ENCODE measurements around the gene TOM1L2.

DNA sequence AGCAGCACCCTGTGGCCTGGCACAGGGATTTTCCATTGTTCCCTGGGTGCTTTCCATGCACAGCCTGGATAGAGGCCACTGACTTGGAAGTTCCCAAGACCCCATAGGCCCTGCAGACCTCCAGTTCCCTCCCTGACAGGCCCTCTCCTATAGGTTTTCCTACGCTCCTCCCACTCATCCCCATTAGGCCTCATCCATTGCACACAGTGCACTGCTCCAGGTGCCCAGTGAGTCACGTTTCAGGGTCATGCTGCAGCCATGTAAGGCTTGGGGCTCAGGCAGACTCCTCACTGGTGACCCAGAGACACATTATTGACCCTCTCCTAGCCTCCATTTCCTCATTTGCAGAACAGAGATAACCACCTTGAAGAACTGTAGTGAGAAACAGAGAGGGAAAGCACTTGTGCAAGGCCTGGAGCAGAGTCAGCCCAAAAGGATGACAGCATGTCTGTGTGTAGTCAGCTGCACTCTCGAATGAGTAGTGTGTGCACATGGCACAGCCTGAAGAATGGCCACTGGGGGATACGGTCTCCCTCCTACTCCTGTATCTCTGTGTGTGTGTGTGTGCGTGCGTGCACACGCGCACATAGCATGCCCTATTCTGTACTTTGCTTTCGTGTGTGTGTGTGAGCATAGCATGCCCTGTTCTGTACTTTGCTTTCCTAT lies 27.3 kb upstream of the TOM1L2 start:
- TF ChIP-seq, protein P1, sequence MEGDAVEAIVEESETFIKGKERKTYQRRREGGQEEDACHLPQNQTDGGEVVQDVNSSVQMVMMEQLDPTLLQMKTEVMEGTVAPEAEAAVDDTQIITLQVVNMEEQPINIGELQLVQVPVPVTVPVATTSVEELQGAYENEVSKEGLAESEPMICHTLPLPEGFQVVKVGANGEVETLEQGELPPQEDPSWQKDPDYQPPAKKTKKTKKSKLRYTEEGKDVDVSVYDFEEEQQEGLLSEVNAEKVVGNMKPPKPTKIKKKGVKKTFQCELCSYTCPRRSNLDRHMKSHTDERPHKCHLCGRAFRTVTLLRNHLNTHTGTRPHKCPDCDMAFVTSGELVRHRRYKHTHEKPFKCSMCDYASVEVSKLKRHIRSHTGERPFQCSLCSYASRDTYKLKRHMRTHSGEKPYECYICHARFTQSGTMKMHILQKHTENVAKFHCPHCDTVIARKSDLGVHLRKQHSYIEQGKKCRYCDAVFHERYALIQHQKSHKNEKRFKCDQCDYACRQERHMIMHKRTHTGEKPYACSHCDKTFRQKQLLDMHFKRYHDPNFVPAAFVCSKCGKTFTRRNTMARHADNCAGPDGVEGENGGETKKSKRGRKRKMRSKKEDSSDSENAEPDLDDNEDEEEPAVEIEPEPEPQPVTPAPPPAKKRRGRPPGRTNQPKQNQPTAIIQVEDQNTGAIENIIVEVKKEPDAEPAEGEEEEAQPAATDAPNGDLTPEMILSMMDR (IDR thresholded peaks at IDR 0.05; ENCODE audit: low read length): no peak
- TF ChIP-seq EZH2phosphoT487 (IDR thresholded peaks at IDR 0.05; ENCODE audit: low read length) (no peak), EZH2 (optimal IDR thresholded peaks at IDR 0.05; ENCODE audit: low read depth, low read length) (no peak)

Measured in MM.1S (cell line).